Liver (tissue), 9 donors: ENCODE results near the gene KRT6B. TPM values are rescaled to one million over a fixed set of nuclear protein-coding genes. Genes with fewer than 3 reads are reported as not detected.

Experiments used
- DNase-seq: peaks from one replicate; pipeline ENCODE4 v3.0.0-alpha.2; 2017; ENCODE audit warnings: low spot score
- H3K27ac ChIP-seq, 2 donors: one replicate each; pipeline ENCODE4 v1.7.0; 2013; ENCODE audit warnings: inconsistent platforms in 2 of 2, low read length in 2 of 2, control low read depth in 1 of 2, low read depth in 1 of 2, mild to moderate bottlenecking in 1 of 2
- H3K27me3 ChIP-seq, 4 donors: one replicate each; pipeline versions ENCODE4 v1.6.1 to v1.7.0; 2013; ENCODE audit warnings: low read length in 3 of 4, inconsistent platforms in 1 of 4, mild to moderate bottlenecking in 1 of 4, moderate library complexity in 1 of 4; ENCODE audit not compliant: control insufficient read depth in 4 of 4, insufficient read depth in 4 of 4
- H3K36me3 ChIP-seq, 4 donors: one replicate each; pipeline versions ENCODE4 v1.6.1 to v1.7.0; 2013; ENCODE audit warnings: low read length in 3 of 4, mild to moderate bottlenecking in 3 of 4, low read depth in 1 of 4, moderate library complexity in 1 of 4; ENCODE audit not compliant: control insufficient read depth in 4 of 4, insufficient read depth in 3 of 4
- H3K4me1 ChIP-seq, 4 donors: one replicate each; pipeline versions ENCODE4 v1.6.1 to v1.7.0; 2013; ENCODE audit warnings: low read length in 3 of 4, mild to moderate bottlenecking in 3 of 4, moderate library complexity in 1 of 4; ENCODE audit not compliant: control insufficient read depth in 4 of 4, insufficient read depth in 4 of 4
- H3K4me3 ChIP-seq, 3 donors: one replicate each; pipeline versions ENCODE4 v1.6.1 to v1.7.0; 2013; ENCODE audit warnings: low read length in 3 of 3, control low read depth in 1 of 3, low read depth in 1 of 3, mild to moderate bottlenecking in 1 of 3
- H3K9ac ChIP-seq, 2 donors: one replicate each; pipeline ENCODE4 v1.7.0; 2013; ENCODE audit warnings: low read length in 2 of 2, mild to moderate bottlenecking in 2 of 2, moderate library complexity in 2 of 2, control low read depth in 1 of 2, low read depth in 1 of 2
- H3K9me3 ChIP-seq, 4 donors: one replicate each; pipeline versions ENCODE4 v1.6.1 to v1.7.0; 2013; ENCODE audit warnings: low read length in 3 of 4; ENCODE audit not compliant: control insufficient read depth in 4 of 4
- ATF3 ChIP-seq: IDR thresholded peaks from 2 replicates; pipeline ENCODE4 v1.6.1; 2016; ENCODE audit warnings: antibody characterized with exemption
- CTCF ChIP-seq: fragments of 150-350 bp; IDR thresholded peaks from 2 replicates; pipeline ENCODE4 v1.5.1; 2017; ENCODE audit warnings: improper control_type of control experiment, low read depth, low read length; ENCODE audit not compliant: missing input control
- EGR1 ChIP-seq, 2 donors: IDR thresholded peaks; 2 replicates each; pipeline ENCODE4 v1.6.1; 2016 to 2018; ENCODE audit warnings: antibody characterized with exemption in 2 of 2, low read depth in 2 of 2
- FOXA1 ChIP-seq: IDR thresholded peaks from 2 replicates; pipeline ENCODE4 v1.6.1; 2016; ENCODE audit warnings: antibody characterized with exemption
- FOXA2 ChIP-seq: IDR thresholded peaks from 2 replicates; pipeline ENCODE4 v1.6.1; 2016; ENCODE audit warnings: antibody characterized with exemption
- HNF4A ChIP-seq, 2 donors: conservative IDR thresholded peaks; 2 replicates each; pipeline ENCODE4 v1.6.1; 2016; ENCODE audit warnings: antibody characterized with exemption in 2 of 2, mild to moderate bottlenecking in 2 of 2
- HNF4G ChIP-seq: IDR thresholded peaks from 2 replicates; pipeline ENCODE4 v1.6.1; 2016; ENCODE audit warnings: antibody characterized with exemption
- JUND ChIP-seq, 2 donors: IDR thresholded peaks; 2 replicates each; pipeline ENCODE4 v1.6.1; 2016; ENCODE audit warnings: antibody characterized with exemption in 2 of 2
- MAX ChIP-seq: IDR thresholded peaks from 2 replicates; pipeline ENCODE4 v1.6.1; 2016; ENCODE audit warnings: antibody characterized with exemption
- REST ChIP-seq: IDR thresholded peaks from 2 replicates; pipeline ENCODE4 v1.6.1; 2016; ENCODE audit warnings: antibody characterized with exemption, mild to moderate bottlenecking
- RXRA ChIP-seq, 2 donors: IDR thresholded peaks; 2 replicates each; pipeline ENCODE4 v1.6.1; 2017 to 2018; ENCODE audit warnings: antibody characterized with exemption in 2 of 2, mild to moderate bottlenecking in 1 of 2
- YY1 ChIP-seq: IDR thresholded peaks from 2 replicates; pipeline ENCODE4 v1.6.1; 2016; ENCODE audit warnings: antibody characterized with exemption, mild to moderate bottlenecking
- ZBTB33 ChIP-seq: IDR thresholded peaks from 2 replicates; pipeline ENCODE4 v1.6.1; 2016; ENCODE audit warnings: antibody characterized with exemption
- WGBS: extraction: QIAGEN DNeasy Blood & Tissue Kit; methylation state at CpG from one replicate; pipeline ENCODE4 v1.1.7; 2013; 5-methylcytosine and 5-hydroxymethylcytosine counted together
- polyA plus RNA-seq, 2 donors: library from polyadenylated mRNA; stranded (reverse) in 1 of 2; unstranded in 1 of 2; fragments of 200-250 nt in 1 of 2; fragments of >200 nt in 1 of 2; fragmentation: Nextera tagmentation in 1 of 2; extraction: Ambion mirVana in 1 of 2; gene quantifications; one replicate each; pipeline versions ENCODE4 v1.2.1 to v1.2.3, GENCODE V29; 2013 to 2015
- total RNA-seq, 2 donors: library from RNA; depleted of rRNA; stranded (reverse); fragments of >200 nt; gene quantifications; one replicate each; pipeline ENCODE4 v1.2.3, GENCODE V29; 2014
- donor health status: healthy.
- donor health status: healthy.
- donor health status: healthy.
- donor health status: healthy.
- donor health status: healthy.

The KRT6B gene
- total and polyA plus RNA-seq, 4 donors, result 0.23 TPM; not detected in 3

GRCh38 chr12:52405922-52406385 is 46.0 kb downstream of the KRT6B start, which contains the start of gene KRT82:
Gene KRT82, minus strand, starts transcription at chr12:52406335. Its CDS starts 58 bp downstream, at chr12:52406277.
- Histone ChIP-seq H3K27ac (no peak within 1 kb of the TSS), H3K27me3 (no peaks in the 10 kb centered on the region), H3K9ac (no peak within 1 kb of the TSS), H3K9me3 (no peaks in the 10 kb centered on the region), H3K4me1 (no peaks in the 10 kb centered on the region), H3K4me3 (no peak within 1 kb of the TSS), H3K36me3 (no peaks in the 10 kb centered on the region)
- TF ChIP-seq ATF3, result no peak
- TF ChIP-seq YY1, result no peak
- WGBS, result 93% methylated on average over 14 of the region's 14 CpGs
- no peak for DNase-seq

GRCh38 chr12:52404951-52405350 is 47.0 kb downstream of the KRT6B start:
- WGBS, result 82% methylated on average over 3 of the region's 3 CpGs
- no peaks in the 10 kb centered on the region for H3K36me3 ChIP-seq
- no peaks in the 10 kb centered on the region for H3K4me1 ChIP-seq
- no peak overlapping the region for H3K9ac ChIP-seq
- no peak for TF ChIP-seq CTCF
- TF ChIP-seq RXRA (IDR thresholded peaks at IDR 0.05), result no peak
- no peak for TF ChIP-seq HNF4G
- TF ChIP-seq ZBTB33, result no peak
- no peak for TF ChIP-seq REST
- TF ChIP-seq EGR1 (IDR thresholded peaks at IDR 0.05; ENCODE audit: low read depth in 2 of 2), result no peak
- TF ChIP-seq MAX, result no peak
- no peak for TF ChIP-seq JUND (IDR thresholded peaks at IDR 0.05)
- TF ChIP-seq ATF3, result no peak
- no peak for TF ChIP-seq FOXA1
- TF ChIP-seq YY1, result no peak
- no peak for TF ChIP-seq HNF4A (conservative IDR thresholded peaks at IDR 0.05)
- no peak for TF ChIP-seq FOXA2
- DNase-seq, result no peak
- H3K27ac ChIP-seq, result no peak overlapping the region
- H3K9me3 ChIP-seq, result no peaks in the 10 kb centered on the region
- no peaks in the 10 kb centered on the region for H3K27me3 ChIP-seq
- no peak overlapping the region for H3K4me3 ChIP-seq
